ENCODE data around the gene ATP10A. TPM values are rescaled to one million over a fixed set of nuclear protein-coding genes. Genes with fewer than 3 reads are reported as not detected.
A peak's percentile ranks its signal among the peaks of the same experiment; 100 is the strongest.

ATP10A gene, protein sequence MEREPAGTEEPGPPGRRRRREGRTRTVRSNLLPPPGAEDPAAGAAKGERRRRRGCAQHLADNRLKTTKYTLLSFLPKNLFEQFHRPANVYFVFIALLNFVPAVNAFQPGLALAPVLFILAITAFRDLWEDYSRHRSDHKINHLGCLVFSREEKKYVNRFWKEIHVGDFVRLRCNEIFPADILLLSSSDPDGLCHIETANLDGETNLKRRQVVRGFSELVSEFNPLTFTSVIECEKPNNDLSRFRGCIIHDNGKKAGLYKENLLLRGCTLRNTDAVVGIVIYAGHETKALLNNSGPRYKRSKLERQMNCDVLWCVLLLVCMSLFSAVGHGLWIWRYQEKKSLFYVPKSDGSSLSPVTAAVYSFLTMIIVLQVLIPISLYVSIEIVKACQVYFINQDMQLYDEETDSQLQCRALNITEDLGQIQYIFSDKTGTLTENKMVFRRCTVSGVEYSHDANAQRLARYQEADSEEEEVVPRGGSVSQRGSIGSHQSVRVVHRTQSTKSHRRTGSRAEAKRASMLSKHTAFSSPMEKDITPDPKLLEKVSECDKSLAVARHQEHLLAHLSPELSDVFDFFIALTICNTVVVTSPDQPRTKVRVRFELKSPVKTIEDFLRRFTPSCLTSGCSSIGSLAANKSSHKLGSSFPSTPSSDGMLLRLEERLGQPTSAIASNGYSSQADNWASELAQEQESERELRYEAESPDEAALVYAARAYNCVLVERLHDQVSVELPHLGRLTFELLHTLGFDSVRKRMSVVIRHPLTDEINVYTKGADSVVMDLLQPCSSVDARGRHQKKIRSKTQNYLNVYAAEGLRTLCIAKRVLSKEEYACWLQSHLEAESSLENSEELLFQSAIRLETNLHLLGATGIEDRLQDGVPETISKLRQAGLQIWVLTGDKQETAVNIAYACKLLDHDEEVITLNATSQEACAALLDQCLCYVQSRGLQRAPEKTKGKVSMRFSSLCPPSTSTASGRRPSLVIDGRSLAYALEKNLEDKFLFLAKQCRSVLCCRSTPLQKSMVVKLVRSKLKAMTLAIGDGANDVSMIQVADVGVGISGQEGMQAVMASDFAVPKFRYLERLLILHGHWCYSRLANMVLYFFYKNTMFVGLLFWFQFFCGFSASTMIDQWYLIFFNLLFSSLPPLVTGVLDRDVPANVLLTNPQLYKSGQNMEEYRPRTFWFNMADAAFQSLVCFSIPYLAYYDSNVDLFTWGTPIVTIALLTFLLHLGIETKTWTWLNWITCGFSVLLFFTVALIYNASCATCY (N-terminal part only)
- total RNA-seq: 15.8 TPM

DNA sequence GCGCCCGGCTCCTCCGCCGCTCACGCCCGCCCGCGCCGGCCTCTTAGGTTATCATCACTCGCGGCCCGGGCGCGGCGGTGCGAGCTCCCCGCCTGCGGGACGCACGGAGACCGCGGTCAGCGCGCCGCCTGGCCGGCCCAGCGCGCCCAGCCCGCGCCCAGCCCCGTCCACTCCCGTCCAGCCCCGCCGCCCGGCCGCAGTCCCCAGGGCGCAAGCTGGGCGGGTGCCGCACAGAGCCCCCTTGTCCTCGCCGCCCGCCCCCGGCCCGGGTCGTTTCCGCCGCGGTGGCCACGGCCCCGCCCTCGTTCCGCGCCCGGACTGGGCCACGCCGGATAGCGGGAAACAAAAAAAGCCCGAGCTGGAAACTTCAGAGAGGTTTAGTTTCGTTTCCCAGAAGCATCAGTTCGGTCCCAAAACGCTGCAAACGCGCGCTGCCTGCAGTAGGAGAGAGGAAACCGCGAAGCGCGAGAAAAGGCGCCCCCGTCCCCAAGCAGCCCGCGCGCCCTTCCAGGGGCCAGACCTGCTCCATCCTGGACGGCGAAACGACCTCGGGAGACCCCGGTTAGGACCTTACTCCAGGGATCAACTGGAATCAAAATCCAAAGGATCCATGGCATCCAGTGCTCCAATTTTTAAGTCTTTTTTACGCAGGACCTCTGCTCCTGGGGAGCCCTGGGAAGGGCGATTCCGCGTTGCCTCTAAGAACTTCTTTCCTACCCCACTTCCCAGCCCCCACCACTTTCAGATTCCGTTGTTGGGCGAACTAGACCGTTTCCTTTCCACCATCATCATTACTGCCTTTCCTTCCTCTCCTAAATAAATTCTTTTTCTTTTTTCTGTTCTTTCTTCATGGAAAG, at the start of gene ATP10A:
Gene ATP10A, minus strand, starts transcription at position 217 of the 857 bp plus-strand sequence. CDS start 231 bp downstream, outside the sequence.
- Histone ChIP-seq H3K4me3 (ENCODE audit: low read length) (peak within 1 kb of the TSS; percentile 57), H3K4me1 (ENCODE audit: insufficient read depth, low read length) (peaks cover 47% of the 10 kb centered on the region), H3K27me3 (ENCODE audit: insufficient read depth, low read length) (peaks cover 3% of the 10 kb centered on the region), H3K9me3 (ENCODE audit: low read depth, low read length) (no peaks in the 10 kb centered on the region)

DNA sequence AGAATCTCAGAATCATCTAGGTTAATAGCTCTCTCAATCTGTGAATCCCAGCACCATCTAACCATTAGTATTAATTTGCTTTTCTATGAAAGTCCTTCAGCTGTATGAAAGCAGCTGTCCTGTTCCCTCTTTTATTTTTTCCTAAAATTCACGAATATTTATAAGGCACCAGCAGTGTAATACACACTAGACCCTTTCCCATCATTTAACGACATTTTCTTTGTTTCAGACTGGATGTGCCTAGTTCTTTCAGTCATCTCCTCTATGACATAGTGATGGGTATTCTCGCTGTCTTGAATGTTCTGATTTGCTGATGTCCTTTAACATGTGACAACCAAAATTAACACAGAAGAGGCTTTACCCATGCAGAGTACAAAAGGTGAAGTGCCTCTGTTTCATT, 48.9 kb upstream of the ATP10A start:
- H3K4me3 ChIP-seq (ENCODE audit: low read length): no peak overlapping the region
- no peaks in the 10 kb centered on the region for H3K4me1 ChIP-seq (ENCODE audit: insufficient read depth, low read length)
- H3K9me3 ChIP-seq (ENCODE audit: low read depth, low read length): no peaks in the 10 kb centered on the region
- H3K27me3 ChIP-seq (ENCODE audit: insufficient read depth, low read length): no peaks in the 10 kb centered on the region

DNA sequence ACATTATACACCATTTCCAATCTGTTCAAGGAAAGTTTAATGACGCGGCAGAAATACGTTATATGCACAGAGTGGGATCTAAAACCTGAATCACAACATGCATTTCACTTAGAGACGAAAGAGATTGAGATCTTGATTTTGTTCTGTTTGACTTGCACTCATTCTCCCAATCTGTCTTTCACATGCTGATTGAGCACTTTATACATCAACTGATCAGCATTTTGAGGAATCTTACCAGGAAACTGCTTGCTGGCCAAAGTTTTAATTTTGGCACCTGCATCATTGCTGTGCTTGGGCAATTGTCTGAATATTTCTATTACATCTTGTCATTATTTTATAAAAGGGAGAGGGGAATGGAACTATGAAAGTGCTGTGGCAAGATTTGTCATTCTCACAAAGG, 47.7 kb upstream of the ATP10A start:
- H3K27me3 ChIP-seq (ENCODE audit: insufficient read depth, low read length): no peaks in the 10 kb centered on the region
- no peaks in the 10 kb centered on the region for H3K4me1 ChIP-seq (ENCODE audit: insufficient read depth, low read length)
- no peaks in the 10 kb centered on the region for H3K9me3 ChIP-seq (ENCODE audit: low read depth, low read length)
- no peak overlapping the region for H3K4me3 ChIP-seq (ENCODE audit: low read length)

DNA sequence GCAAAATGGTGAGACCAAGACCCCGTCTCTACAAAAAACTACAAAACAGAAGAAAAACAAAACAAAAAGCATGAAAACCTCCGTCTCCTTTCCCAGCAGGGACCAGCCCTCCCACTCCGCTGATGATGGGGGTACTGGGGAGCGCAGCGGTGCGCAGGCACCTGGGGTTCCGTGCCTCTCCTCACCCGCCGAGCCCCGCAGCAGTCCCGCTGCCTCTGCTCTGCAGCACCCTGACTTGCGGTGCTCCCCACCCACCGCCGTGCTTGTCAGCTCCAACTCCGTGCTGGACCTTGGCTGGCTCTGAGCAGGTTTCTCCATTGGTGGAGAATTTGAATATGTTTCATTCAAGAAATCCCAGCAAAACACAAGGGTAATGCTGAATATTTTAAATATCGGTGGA, 46.7 kb upstream of the ATP10A start:
- Histone ChIP-seq H3K27me3 (ENCODE audit: insufficient read depth, low read length) (no peaks in the 10 kb centered on the region), H3K9me3 (ENCODE audit: low read depth, low read length) (no peaks in the 10 kb centered on the region), H3K4me3 (ENCODE audit: low read length) (no peak overlapping the region), H3K4me1 (ENCODE audit: insufficient read depth, low read length) (no peaks in the 10 kb centered on the region)

DNA sequence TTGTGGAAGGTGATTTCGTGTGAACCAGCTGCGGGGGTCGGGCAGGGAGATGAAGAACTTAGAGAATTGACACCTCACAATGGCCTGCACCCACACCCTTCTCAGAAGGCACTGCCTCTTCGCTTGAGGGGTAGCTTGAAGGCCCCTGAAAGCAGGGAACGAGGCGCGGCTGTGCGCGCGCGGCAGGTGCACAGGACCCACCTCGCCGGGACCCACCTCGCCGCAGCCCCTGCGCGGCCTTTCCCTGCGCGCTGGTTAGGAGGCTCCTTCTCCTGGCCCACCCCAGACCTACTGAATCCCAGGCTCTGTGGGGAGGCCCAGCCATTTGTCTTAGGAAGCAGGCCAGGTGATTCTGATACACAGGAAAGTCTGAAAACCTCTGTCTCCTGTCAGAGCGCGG, 46.2 kb upstream of the ATP10A start:
- H3K9me3 ChIP-seq (ENCODE audit: low read depth, low read length): no peaks in the 10 kb centered on the region
- H3K4me3 ChIP-seq (ENCODE audit: low read length): no peak overlapping the region
- no peaks in the 10 kb centered on the region for H3K4me1 ChIP-seq (ENCODE audit: insufficient read depth, low read length)
- no peaks in the 10 kb centered on the region for H3K27me3 ChIP-seq (ENCODE audit: insufficient read depth, low read length)

DNA sequence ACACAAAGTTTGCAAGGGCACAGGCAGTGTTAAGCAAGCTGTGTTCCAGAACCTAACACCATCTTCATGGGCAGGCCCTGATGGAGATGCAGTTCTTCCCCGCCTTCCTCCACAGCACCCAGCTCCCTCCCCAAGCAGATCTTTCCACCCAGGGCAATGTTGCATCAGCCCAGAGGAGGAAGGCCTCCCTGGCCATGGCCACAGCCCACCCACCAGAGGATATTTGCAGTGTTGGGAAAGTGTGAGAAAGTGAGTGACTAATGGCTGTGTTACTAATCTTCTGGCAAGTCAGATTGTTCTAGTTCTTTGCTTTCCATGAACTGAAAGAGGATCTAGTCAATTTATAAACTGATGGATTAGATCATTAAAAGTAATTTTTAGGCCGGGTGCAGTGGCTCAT, 42.0 kb upstream of the ATP10A start:
- H3K9me3 ChIP-seq (ENCODE audit: low read depth, low read length): no peaks in the 10 kb centered on the region
- H3K4me1 ChIP-seq (ENCODE audit: insufficient read depth, low read length): no peaks in the 10 kb centered on the region
- no peak overlapping the region for H3K4me3 ChIP-seq (ENCODE audit: low read length)

DNA sequence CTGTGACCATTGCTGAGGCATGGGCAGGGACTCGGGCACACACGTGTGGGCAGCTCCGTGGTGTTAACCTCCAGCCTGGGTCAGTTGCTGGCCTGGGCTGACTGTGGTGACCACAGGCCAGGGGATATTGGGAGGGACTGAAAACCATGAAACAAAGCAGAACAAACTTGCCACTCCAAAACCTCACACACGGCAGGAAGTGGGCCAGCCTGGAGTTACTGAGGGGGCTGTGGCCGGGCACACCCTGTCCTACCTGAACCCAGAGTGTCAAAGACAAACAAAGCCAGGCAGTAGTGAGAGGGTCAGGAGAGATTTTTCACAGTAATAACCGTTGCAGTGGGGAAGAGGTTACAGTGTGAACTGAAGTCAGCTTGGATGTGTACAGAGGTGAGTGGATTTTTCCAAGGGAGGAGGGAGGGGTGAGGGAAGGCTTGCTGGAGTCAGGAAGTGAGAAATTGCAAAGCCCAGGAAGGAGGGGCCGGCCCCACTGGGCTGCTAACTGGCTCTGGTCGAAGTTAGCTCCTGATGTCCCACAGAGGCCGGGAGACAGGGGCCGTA, 40.0 kb upstream of the ATP10A start:
- Histone ChIP-seq H3K4me1 (ENCODE audit: insufficient read depth, low read length) (no peaks in the 10 kb centered on the region), H3K9me3 (ENCODE audit: low read depth, low read length) (no peaks in the 10 kb centered on the region), H3K4me3 (ENCODE audit: low read length) (no peak overlapping the region), H3K27me3 (ENCODE audit: insufficient read depth, low read length) (no peaks in the 10 kb centered on the region)

More for the DNA sequence above, 42.0 kb upstream of the ATP10A start:
- no peaks in the 10 kb centered on the region for H3K27me3 ChIP-seq (ENCODE audit: insufficient read depth, low read length)

DNA sequence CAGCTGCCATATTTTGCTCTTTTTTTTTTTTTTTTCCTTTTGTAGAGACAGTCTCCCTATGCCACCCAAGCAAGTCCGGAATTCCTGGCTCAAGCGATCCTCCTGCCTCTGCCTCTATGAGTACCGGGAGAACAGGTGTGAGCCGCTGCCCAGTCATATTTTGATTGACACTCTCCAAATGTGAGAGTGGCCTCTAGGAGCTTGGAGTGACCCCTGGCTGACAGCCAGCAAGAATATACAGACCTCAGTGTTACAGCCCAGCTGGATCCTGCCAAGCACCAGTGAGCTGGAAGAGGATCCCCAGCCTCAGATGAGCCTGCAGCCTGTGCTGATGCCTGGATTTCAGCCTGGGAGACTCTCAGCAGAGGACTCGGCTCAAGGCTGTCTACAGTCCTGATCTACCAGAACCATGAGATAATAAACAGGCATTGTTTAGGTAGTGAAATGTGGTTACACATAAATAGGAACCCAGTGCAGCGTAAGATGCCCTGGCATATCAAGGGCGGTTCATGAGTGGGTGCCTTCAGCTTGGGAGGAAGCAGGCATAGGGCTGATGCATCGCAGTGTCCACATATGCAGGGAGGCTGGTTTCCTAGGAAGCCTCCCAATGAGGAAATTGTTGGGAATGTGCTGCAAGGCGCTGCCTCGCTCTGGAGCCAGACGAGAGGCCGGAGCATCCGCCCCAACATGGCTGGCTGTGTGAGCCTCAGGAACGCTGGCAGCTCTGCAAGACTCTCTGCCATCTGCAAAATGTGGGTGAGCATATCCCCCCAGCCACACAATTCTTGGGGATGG, 38.9 kb upstream of the ATP10A start:
- no peaks in the 10 kb centered on the region for H3K9me3 ChIP-seq (ENCODE audit: low read depth, low read length)
- no peaks in the 10 kb centered on the region for H3K4me1 ChIP-seq (ENCODE audit: insufficient read depth, low read length)
- no peak overlapping the region for H3K4me3 ChIP-seq (ENCODE audit: low read length)
- no peaks in the 10 kb centered on the region for H3K27me3 ChIP-seq (ENCODE audit: insufficient read depth, low read length)

DNA sequence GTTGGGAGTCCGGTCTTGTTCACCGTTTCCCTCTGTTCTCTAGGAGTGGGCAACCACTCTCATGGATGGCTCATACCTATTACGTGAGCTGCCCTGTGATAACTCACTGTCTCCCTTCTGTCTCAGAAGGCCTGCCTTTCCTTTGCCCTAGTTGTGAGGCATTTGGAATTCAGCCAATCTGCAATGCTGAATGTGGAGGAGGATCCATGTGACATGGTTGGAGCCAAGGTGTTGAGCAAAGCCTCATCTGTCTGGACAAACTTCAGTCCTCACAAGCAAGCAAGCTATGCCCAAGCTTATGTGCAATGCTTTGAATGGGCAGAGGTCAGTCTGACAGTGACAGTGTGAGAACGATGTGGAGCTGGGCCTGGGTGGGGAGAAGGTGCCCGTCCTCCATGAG, 37.8 kb upstream of the ATP10A start:
- H3K9me3 ChIP-seq (ENCODE audit: low read depth, low read length): no peaks in the 10 kb centered on the region
- no peaks in the 10 kb centered on the region for H3K4me1 ChIP-seq (ENCODE audit: insufficient read depth, low read length)
- no peak overlapping the region for H3K4me3 ChIP-seq (ENCODE audit: low read length)
- H3K27me3 ChIP-seq (ENCODE audit: insufficient read depth, low read length): no peaks in the 10 kb centered on the region

DNA sequence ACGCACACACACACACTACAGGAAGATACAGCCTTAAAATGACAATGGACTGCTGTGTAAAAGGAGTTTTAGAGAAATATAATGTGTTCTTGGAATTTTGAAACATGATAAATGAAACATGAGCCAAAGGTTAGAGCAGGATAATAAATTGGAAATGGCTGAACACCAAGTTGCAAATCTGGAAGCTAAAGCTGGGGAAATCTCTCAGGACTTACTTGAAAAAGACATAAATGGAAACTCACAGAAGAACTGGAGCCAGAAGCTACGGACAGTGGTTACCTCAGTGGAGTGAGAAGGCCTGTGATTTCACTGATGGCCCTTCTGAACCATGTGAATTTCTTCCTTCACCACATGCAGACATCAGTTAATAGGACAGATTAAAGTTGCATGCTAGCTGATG, 37.3 kb upstream of the ATP10A start:
- H3K4me3 ChIP-seq (ENCODE audit: low read length): no peak overlapping the region
- no peaks in the 10 kb centered on the region for H3K9me3 ChIP-seq (ENCODE audit: low read depth, low read length)
- H3K4me1 ChIP-seq (ENCODE audit: insufficient read depth, low read length): no peaks in the 10 kb centered on the region
- no peaks in the 10 kb centered on the region for H3K27me3 ChIP-seq (ENCODE audit: insufficient read depth, low read length)

DNA sequence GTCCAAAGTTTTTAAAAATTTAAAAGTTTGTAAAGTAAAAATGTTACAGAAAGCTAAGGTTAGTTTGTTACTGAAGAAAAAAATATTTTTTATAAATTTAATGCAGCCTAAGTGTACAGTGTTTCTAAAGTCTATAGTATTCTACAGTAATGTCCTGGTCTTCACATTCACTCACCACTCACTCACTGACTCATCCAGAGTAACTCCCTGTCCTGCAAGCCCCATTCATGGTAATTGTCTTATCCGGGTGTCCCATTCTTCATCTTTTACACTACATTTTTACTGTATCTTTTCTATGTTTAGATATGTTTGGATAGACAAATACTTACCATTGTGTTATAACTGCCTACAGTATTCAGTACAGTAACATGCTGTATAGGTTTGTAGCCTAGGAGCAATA, 36.7 kb upstream of the ATP10A start:
- H3K27me3 ChIP-seq (ENCODE audit: insufficient read depth, low read length): no peaks in the 10 kb centered on the region
- no peaks in the 10 kb centered on the region for H3K4me1 ChIP-seq (ENCODE audit: insufficient read depth, low read length)
- no peaks in the 10 kb centered on the region for H3K9me3 ChIP-seq (ENCODE audit: low read depth, low read length)
- no peak overlapping the region for H3K4me3 ChIP-seq (ENCODE audit: low read length)

DNA sequence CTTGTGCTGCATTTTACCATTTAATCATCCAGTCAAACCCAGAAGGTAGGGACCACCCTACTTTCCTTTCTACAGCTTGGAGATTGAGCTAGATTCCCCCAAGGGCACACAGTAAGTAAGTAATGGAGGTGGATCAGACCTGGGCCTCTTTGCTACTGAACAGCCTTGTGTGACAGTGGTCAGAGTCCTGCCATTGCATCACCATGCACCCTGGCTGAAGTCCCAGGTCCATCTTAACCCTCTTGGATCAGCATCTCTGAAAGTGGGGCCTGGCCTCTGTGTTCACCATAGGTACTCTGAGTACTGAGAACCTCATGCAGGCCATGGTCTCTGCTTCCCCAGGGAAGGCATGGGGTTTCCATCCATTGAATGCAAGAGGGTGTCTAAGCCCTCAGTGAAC, 34.5 kb upstream of the ATP10A start:
- no peaks in the 10 kb centered on the region for H3K9me3 ChIP-seq (ENCODE audit: low read depth, low read length)
- H3K27me3 ChIP-seq (ENCODE audit: insufficient read depth, low read length): no peaks in the 10 kb centered on the region
- no peak overlapping the region for H3K4me3 ChIP-seq (ENCODE audit: low read length)
- no peaks in the 10 kb centered on the region for H3K4me1 ChIP-seq (ENCODE audit: insufficient read depth, low read length)

DNA sequence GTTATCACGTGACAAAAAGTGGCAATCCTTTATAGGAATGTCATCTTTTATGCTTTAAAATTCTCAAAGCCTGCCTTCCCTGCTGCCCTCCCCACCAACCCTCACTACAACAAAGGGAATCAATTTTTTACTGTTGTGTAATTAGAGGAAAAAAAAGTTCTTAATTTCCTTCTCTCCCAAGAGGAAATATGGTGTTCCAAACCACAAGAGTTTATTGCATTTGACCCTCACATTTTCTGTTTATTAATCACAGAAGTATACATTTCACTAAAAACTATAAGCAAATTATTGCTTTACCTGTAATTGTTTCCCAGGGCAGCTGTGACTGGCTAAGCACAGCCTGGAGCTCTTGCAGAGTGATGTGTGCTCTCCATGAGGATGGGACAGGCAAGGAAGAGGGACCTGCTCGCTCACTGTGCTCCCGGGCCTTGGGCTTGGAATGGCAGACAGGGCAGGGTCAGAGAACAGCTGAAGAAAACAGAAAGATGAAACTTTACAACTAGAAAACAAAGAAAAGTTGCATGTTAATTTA, 31.3 kb upstream of the ATP10A start:
- no peaks in the 10 kb centered on the region for H3K27me3 ChIP-seq (ENCODE audit: insufficient read depth, low read length)
- no peak overlapping the region for H3K4me3 ChIP-seq (ENCODE audit: low read length)
- H3K9me3 ChIP-seq (ENCODE audit: low read depth, low read length): no peaks in the 10 kb centered on the region
- no peaks in the 10 kb centered on the region for H3K4me1 ChIP-seq (ENCODE audit: insufficient read depth, low read length)
